NCI-H2196 treated with DMSO at 0.1 percent for 48 hours (cell line): ENCODE results near the gene MAN1C1.

Experiments
- DNase-seq: peaks from one replicate; lab custom pipeline; 2025; ENCODE audit not compliant: unreplicated experiment; lab: John Stamatoyannopoulos, UW

Gene MAN1C1

DNA sequence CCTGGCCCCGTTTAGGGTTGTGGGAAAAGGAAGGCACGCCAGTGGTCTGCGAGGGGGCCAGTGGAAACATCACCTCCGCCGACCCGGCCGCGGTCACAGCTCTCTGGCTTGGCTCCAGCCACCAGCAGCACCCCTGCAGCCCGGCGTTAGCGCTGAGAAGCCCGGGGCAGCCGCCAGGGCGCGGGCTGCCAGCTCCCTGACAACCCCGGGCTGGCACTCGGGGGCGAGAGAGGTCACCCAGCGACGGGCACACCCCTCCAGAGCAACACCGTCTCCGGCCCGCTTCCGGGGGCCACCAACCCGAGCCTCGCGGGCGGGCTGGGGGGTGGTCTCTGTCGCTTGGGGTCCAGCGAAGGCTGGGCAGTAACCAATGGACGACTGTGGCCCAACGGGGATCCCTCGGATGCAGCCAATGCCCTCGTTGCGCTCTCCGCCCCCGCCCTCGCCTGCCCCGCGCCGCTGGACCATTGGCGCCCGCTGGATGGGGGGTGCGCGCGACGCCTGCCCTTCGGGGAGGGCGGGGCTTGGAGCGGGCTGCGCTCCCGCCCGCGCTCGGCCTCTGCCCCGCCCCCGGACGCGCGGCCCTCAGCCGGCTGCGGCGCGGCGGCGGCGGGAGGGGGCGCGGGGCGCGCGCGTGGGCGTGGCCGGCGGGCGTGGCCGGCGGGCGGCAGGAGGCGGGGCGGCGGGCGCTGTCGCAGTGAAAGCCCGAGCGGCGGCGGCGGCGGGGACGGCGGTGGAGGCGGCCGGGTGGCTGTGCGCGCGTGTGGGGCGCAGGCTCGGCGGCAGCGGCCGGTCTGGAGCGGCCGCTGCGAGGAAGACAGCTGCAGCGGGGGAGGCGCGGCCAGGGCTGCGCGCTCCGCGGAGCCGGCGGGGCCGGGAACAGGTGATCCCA is at the start of gene MAN1C1:
TSS of gene MAN1C1 (plus strand) at position 697 of the 892 bp plus-strand sequence. CDS start 1,007 bp downstream, outside the sequence.
- peak; percentile 90 for DNase-seq

DNA sequence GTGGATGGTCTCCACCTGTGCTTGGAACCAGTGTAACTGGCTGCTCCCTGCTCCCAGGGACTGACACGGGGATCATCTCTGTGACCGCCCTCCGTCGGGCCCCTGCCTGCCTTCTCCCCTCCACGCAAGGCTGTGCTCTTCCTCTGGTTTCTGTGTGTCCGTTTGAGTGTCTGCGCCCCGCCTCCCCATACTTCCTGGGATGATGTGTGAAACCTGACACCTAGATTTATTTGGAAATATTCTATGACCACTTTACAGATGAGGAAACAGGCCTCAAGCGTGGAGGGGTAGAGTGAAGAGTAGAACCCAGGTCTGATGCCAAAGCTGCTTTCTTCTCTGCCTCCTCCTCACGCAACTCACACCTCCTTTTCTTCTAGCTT is 48.9 kb upstream of the MAN1C1 start:
- DNase-seq: no peak

DNA sequence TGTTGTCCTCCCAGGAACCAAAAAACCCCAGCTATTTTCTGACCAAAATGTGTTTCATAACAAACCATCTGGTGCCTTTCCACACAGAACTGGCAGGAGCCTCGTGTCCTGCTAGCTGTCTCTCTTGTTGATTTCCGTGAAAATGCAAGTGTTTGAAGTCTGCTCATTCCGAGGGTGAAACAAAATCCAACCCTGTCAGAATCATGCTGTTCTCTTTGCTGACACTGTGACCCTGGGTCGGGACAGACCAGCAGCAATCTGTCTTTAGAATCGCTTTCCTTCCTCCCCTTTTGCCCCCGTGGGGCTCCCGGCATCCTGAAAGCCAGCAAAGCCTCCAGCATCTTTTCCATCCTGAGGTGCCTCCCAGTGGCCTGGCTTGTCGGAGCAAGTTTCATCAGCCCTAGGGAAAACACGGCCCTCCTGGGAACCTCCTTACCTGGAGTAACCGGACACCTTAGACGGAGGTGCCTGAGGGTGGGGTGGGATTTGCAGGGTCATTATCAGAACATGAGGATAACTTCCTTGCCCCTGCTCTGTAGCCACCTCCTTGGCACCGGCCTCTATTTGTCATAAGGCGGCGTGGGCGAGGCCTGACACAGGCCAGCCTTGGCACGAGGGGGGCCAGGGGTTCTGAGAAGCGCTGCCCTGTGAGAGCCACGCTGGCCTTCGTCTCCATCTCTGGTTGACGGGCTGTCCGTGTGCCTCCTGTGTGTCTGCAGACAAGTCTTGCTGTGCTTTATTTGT is 48.3 kb upstream of the MAN1C1 start:
- DNase-seq: no peak

DNA sequence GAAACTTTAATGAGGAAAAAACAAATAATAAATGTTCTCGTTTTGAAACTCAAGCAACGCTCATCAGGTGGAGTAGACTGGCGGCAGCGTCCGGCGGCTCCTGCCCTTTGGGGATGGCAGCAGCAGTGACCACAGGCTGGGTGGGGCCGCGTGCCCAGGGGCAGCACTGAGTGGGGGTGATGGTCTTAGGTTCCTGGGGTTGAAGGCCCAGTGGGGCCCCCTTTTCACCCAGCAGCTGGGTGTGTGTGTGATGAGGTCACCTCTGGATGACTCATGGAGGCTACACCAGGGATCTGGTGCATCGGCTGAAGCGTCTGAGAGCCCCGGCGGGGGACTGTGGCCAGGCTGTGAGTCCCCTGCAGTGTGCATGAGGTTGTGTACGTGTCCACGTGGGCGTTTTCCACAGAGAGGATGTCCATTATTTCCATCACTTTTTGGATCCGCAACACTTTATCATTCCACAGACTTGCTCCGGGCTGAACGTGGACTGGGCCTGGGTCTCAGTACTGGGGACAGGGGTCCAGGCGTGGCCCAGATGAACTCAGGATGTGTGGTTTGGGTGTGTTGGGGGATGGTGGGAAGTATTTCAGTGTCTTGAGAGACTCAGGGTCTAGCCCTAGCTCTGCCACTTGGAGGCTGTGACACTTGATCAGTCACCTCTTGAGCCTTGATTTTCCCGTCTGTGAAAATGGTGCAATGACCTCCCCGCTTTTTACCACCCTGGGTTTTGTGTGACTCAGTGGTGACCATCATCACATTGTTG is 47.6 kb upstream of the MAN1C1 start:
- no peak for DNase-seq

DNA sequence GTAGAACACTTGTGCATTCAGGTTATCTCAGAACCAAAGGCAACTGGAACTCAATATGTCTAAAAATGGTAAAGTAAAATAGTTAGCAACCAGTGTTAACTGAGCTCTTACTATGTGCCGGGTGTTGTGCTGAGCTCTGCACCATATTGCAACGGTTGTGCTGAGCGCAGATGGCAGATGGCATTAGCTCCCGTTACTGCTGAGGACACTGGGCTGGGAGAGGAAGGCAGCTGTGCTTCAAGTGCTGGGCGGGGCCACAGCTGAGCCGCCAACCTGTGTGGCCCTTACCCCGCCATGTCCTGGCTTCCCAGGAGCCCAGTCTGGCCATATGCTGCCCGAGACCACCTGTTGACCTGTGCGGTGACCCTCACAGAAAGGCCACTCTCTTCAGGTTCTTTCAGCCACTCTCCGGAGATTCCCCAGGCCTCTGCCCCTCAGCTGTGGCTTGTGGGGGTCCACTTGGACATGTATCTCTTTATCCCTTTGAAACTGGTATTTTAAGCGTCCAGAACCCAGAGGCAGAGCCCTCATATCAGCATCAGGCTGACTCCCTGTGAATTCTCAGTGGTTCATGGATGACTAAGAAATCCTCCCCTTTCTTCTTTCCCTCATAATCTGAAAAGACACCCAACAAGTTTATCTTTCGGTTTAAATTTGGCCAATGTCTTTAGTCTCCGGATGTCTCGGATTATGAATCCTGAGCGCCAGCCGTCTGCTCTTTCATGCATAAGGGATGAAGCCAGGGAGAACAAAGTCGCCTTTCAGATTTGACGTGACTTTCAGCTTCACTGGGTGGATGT is 46.8 kb upstream of the MAN1C1 start:
- DNase-seq: no peak

DNA sequence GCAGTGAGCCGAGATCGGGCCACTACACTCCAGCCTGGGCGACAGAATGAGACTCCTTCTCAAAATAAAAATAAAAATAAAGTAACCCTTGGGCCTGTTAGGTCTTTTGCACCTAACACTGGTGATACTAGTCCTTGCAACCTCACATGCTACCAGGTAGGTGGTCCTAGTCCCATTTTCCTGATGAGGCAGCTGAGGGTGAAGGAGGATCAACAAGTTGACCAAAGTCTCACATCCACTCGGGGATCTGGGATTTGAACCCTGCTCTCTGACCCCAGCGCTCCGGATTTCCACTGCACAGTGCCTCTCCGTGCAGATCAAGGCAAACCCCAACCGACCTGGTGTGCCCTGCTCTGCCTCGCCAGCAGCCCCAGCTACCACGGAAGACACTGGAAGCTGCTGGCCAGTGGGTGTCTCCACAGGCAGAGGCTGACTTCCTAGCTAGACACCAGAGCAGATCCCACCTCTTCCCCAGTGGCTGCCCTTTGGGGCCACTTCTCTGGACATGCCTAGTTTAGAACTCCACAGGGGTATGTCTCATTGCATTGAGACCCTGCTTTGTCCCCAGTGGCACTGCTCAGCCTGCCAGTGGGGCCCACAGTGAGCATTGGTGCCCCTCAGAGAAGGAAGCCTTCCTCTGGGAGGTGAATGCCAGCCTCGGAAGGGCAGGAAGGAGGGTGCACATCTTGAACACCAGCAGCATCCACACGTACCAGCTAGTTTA is 45.6 kb upstream of the MAN1C1 start:
- no peak for DNase-seq

DNA sequence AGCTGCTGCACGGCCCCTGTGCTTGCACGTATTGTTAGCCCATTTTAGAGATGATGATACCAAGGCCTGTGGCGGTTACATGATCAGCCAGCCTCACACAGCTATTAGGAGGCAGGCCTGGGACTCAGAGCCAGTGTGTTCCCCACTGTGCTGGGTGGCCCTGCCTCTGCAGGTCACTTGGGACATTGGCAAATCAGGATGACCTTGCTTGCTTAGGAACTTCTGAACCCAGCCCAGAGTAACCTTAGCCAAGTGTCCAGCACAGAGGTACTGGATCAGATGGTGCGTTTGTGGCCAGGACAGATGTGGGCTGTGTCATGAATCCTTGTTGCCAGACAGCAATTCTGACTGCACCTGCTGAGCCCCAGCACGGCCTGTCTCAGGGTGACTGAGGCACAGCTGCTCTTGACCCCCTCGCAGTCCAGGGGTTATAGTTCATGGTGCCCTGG is 45.0 kb upstream of the MAN1C1 start:
- no peak for DNase-seq

DNA sequence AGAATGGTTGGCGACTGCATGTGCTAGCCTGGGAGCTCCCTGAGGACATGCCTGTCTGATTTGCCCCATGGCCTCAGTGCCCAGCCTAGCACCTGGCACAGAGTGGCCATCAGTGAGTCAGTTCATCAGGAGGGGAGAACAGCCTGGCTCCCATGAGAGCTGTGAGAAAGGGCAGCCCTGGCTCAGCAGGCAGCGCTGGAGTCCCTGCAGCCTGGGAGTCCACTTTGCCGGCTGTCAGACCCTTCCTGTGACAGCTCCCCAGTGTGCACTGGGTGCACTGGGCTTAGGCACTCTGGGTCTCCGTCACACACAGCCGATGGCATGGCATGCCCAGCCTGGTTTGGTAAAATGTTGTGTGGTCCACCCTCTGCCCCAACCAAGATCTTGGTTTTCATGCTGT is 44.5 kb upstream of the MAN1C1 start:
- no peak for DNase-seq

DNA sequence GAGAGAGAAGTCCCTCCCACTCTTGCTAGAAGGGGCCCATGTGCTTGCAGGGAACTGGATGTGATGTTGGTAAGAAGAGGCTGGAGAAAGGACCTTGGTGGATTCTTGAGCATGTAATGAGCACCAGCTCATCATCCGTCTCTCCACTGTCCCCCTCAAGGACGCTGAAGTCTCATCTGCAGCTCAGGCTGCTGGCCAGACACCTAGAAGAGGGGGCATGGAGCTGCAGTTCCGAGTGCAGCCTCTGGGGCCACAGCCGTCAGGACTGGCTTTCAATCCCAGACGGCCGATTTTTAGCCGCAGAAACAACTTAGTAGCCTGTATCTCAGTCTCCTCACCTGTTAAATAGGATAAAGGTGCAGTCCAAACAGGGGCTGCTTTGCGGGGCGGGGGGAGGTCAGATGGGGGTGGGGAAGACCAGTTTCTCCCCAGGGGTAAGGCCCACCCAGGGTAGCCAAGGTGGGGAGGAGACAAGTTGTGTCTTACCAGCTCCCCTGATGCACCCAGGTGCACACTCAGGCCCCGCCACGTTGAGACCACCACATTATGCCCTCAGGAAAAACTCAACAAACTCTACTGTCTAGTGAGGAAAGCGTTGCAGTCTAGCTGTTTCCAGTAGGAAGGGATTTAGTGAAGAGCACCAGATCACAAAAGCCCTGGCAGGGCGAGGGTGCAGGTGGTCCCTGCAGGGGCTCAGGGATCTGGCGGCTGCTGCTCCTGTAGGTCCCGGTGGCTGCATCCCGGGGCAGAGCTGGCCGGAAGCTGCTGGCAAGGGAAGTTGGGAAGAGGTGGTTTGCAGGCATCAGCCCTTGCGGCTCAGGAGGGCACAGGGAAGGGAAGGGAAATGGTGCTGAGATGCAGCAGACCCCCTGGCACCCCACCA is 43.6 kb upstream of the MAN1C1 start:
- DNase-seq: peak; percentile 12

DNA sequence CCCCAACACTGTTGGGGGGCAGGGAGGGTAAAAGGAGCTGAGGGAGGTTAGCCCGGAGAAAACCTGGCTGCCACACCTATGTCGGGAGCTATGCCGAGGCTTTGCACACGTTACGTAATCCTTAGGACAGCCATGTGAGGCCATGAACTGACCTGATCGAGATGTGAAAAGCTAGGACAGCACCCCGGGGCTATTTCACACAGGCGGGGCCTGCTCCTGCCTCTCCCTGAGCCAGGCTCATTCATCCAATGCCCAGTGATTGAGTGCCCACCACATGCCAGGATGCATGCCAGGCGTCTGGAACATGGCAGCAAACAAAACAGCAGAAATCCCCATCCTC is 43.0 kb upstream of the MAN1C1 start:
- DNase-seq: peak; percentile 17

DNA sequence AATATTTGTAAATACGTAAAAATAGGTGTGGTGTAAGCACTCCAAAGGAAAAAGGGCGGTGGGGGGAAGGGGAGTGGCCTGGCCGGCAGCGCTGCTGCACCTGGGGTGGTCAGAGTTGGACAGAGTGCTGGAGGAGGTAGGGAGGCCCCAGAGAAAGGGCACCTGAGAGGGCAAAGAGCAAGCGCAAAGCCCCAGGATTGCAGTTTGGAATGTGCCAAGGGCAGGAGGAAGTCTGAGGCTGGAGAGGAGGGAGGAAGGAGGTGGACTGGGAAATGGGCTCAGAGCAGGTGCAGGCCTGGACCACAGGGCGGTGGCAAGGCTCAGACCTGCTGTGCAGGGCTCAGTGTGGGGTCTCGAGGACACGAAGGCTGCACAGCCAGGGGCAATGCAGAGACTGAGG is 42.6 kb upstream of the MAN1C1 start:
- DNase-seq: no peak

DNA sequence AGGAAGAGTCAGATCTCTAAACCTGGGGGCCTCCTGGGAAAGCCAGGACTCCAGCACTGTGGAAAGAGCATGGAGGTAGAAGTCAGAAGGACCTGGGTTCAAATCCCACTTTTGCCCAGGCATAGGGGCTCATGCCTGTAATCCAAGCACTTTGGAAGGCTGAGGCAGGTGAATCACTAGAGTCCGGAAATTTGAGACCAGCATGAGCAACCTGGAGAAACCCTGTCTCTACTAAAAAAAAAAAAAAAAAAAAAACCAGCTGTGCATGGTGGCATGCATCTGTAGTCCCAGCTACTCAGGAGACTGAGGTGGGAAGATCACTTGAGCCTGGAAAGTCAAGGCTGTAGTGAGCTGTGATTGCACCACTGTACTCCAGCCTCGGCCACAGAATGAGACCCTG is 41.4 kb upstream of the MAN1C1 start:
- no peak for DNase-seq

DNA sequence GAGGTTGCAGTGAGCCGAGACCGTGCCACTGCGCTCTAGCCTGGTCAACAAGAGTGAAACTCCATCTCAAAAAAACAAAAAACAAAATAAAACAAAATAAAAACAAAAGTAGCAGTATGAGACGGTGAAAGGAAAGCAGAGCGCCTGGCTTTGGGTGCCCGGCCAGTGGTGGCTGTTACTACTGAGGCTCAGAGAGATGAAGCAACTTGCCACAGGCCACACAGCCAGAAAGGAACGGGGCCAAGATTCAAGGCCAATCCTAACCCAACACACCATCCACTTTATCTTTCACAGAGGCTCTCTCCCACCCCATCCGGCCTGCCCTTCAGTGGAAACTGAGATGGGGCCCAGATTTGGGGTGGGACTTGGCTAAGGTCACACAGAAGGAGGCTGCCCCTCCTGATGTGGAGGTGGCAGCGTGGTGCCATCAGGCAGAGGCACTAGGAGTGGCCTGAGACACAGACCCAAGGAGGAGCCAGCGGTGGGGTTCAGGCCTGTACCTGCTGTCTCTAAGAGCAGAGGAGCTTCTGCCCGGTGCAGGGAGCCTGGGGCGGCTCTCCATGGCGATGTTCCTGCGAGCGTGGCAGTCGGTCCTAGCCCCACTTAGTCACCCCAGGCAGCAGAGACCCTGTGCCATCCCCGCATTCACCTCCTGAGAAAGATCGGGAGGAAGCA is 40.0 kb upstream of the MAN1C1 start:
- no peak for DNase-seq

DNA sequence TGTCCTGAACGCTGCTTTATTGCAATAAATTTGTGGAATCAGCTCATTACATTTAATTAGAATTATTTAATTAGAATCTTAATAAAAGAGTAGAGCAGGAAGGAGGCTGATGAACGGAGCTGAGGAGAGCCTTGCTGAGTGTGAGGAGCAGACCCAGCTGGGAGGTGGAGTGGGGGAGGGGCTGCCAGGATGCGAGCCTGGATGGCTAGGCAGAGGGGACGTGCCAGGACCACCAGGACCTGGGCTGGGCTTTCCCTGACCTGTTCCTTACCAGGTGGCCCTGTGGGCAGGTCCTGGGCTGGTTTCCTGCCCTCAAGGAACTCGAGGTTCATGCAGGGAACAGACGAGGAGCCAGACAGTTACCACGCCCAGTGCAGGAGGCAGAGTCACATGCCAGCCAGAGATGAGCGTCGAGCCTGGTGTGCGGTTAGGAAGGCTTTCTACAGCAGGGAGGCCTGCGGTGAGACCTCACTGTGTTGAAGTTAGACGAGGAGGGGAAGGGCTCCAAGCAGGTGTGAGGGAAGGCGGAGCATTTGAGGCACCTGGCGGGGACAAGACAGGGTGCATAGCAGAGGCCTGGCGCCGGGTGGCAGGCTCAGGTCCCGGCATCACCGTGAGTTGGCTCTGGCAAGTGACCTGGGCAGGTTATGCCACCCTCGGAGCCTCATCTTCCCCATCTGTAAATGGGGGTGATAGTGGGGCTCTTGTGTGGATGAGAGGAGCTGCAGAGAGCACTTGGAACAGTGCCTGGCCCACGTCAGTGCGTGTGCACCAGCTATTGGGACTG is 39.3 kb upstream of the MAN1C1 start:
- no peak for DNase-seq

DNA sequence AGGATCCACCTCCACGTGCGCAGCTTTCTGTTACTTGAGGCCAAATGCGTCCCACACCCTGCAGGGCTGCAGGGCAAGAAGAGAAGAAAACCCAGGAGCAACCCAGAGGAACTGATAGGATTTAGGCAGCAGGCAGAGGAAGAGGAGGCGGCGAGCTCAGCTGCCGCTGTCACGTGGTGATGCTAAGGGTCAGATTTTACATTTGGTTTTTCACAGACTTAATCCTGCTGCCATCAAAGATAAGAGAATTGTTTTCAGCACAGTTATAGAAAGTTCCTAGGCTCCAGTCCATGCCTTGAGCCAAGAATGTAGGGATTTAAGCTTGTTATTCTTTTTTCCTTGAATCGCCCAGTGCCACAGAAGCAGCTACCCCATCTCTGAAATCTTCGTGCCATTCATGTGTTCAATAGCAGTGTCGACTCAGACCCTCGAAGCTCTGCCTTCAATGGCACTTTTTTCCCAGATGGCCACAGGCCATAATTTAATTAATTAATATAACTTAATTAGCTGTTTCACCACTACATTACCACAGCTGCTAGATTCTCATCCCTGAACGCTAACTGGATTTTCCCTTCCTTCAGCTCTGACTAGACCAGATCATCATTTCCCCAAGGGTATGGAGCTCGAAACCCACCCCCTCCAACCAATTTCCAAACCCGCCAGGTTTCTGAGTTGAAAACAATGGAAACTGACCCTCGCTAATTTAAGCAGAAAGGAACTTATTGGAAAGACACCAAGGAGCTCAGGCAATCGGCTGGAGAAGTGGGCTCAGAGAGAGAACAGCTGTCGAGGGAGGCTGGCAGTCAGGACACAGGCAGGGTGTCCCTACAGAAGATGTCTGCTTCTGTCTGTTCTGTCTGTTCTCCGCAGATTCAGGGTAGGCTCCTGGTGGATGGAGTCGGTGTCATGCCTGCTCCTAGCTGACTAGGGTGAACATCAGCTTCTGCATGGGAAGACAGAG is 37.0 kb upstream of the MAN1C1 start:
- no peak for DNase-seq

DNA sequence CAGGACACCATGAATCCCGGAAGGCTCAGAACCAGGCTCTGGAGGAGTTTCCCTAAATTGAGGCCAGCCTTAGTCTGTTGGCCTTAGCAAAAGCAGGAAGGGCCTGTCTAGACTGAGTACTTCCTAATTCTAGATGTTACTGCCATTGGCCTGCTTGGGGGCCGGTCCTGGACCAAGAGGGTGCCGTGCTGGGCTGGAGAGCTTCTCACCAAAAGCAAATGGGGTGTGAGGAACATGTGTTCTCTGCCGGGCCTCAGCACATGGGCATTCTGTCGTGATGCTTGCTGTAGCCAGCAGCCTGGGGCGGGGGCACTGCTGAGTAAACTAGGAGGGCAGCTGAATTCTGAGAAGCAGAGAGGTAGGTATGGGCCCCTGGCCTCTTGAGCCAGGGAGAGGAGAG is 35.7 kb upstream of the MAN1C1 start:
- no peak for DNase-seq

DNA sequence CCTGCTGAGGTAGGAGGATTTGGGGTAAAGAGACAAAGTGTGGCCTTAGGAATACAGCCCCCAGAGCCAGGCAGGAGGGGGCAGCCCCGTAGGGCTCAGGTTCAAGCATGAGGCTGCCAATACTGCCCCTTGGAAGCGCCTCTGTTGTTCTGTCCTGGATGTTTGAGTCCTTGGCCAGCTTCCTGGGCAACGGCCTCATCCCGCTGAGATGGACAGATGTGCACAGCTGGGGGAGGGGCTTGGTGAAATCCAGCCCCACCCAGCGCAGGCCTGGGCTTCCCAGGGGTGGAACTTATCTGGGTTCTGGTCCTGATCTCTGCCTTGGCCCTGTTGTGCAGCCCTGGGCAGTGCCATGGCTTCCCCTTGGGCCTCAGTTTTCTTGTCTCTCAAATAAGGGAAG is 34.8 kb upstream of the MAN1C1 start:
- DNase-seq: no peak
